ENCODE measurements around the gene RASA4B.

DNA sequence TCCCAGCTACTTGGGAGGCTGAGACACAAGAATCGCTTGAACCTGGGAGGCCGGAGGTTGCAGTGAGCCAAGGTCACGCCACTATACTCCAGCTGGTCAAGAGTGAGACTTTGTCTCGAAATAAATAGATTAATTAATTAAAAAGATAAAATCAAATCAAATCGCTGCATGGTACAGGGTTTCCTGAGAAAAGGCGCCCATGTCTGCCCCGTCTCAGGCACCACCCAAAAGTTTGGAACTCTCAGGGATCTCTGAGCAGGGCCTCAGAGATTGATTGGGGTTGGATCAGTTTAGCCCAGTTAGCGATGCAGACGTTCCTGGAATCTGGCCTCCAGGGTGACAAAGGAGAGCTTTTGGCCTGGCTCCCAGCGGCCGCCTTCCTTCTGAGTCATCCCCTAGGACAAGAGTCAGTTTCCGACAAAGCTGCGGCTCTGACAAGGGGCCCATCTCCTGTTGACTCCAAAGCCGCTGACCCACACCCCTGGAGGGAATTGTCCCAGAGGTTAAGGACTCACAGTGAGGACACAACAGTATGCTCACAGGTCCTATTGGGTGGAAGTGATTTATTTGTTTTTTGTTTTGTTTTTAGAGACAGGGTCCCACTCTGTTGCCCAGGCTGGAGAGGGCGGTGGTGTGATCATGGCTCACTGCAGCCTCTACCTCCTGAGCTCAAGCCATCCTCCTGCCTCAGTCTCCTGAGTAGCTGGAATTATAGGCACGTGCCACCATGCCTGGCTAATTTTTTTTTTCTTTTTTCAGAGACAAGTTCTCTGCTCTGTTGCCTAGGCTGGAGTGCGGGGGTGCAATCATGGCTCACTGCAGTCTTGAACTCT lies 77.4 kb downstream of the RASA4B start:
- TF ChIP-seq, protein P1, sequence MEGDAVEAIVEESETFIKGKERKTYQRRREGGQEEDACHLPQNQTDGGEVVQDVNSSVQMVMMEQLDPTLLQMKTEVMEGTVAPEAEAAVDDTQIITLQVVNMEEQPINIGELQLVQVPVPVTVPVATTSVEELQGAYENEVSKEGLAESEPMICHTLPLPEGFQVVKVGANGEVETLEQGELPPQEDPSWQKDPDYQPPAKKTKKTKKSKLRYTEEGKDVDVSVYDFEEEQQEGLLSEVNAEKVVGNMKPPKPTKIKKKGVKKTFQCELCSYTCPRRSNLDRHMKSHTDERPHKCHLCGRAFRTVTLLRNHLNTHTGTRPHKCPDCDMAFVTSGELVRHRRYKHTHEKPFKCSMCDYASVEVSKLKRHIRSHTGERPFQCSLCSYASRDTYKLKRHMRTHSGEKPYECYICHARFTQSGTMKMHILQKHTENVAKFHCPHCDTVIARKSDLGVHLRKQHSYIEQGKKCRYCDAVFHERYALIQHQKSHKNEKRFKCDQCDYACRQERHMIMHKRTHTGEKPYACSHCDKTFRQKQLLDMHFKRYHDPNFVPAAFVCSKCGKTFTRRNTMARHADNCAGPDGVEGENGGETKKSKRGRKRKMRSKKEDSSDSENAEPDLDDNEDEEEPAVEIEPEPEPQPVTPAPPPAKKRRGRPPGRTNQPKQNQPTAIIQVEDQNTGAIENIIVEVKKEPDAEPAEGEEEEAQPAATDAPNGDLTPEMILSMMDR (IDR thresholded peaks at IDR 0.05; ENCODE audit: insufficient read depth, low read length) = no peak
- TF ChIP-seq GABPA (IDR thresholded peaks at IDR 0.05; ENCODE audit: low read depth) = no peak

Measured in HL-60 (cell line).